Keratinocyte (primary cell): ENCODE data around the gene PAK2. TPM values are rescaled to one million over a fixed set of nuclear protein-coding genes. Genes with fewer than 3 reads are reported as not detected.
"Not testable (repeated sequence)": the region's sequence is repeated elsewhere in the genome, so short reads cannot be mapped to it uniquely, and the experiment has no call there.

ENCODE experiments used
- DNase-seq: peaks from one replicate; pipeline ENCODE4 v3.0.0-alpha.2; 2011; ENCODE audit warnings: low read depth, missing footprints, low spot score
- FAIRE-seq: peaks from 2 replicates; lab custom pipeline; 2011; peaks lifted over from hg19 to GRCh38; lab: Jason Lieb, UNC
- H2AFZ ChIP-seq: 2 replicates; pipeline ENCODE4 v1.6.0; 2012; ENCODE audit warnings: low read length, control low read depth, inconsistent platforms; ENCODE audit not compliant: control insufficient read depth
- H3K27ac ChIP-seq: 2 replicates; pipeline ENCODE4 v1.5.1; 2011; ENCODE audit warnings: low read length; ENCODE audit not compliant: control insufficient read depth, insufficient read depth
- H3K27me3 ChIP-seq: 3 replicates; pipeline ENCODE4 v1.6.0; 2011; ENCODE audit warnings: low read length; ENCODE audit not compliant: control insufficient read depth, insufficient read depth; ENCODE audit errors: extremely low read depth
- H3K36me3 ChIP-seq, 2 experiments: 2 replicates in 1 of 2; 3 replicates in 1 of 2; pipeline ENCODE4 v1.5.1; 2011; ENCODE audit warnings: low read length in 2 of 2, mild to moderate bottlenecking in 1 of 2; ENCODE audit not compliant: control insufficient read depth in 2 of 2, insufficient read depth in 2 of 2; ENCODE audit errors: extremely low read depth in 1 of 2
- H3K4me1 ChIP-seq: 3 replicates; pipeline ENCODE4 v1.5.1; 2011; ENCODE audit warnings: low read length; ENCODE audit not compliant: control insufficient read depth, insufficient read depth; ENCODE audit errors: extremely low read depth
- H3K4me2 ChIP-seq: 3 replicates; pipeline ENCODE4 v1.6.0; 2011; ENCODE audit warnings: low read depth, low read length; ENCODE audit not compliant: control insufficient read depth, insufficient read depth; ENCODE audit errors: extremely low read depth
- H3K4me3 ChIP-seq, 3 experiments: fragments of 200-600 bp in 1 of 3; sonication (generic) in 1 of 3; 2 replicates in 2 of 3; 3 replicates in 1 of 3; pipeline ENCODE4 v1.5.1; 2011 to 2016; ENCODE audit warnings: low read length in 3 of 3, mild to moderate bottlenecking in 3 of 3, control low read depth in 2 of 3, inconsistent platforms in 1 of 3, low read depth in 1 of 3, mixed read lengths in 1 of 3, mixed run types in 1 of 3, moderate library complexity in 1 of 3; ENCODE audit not compliant: control insufficient read depth in 2 of 3, insufficient read depth in 2 of 3; ENCODE audit errors: extremely low read depth in 1 of 3
- H3K79me2 ChIP-seq: 2 replicates; pipeline ENCODE4 v1.6.0; 2012; ENCODE audit warnings: low read length; ENCODE audit not compliant: control insufficient read depth, insufficient read depth
- H3K9ac ChIP-seq: 3 replicates; pipeline ENCODE4 v1.6.0; 2011; ENCODE audit warnings: low read length; ENCODE audit not compliant: control insufficient read depth, insufficient read depth; ENCODE audit errors: extremely low read depth
- H3K9me1 ChIP-seq: 3 replicates; pipeline ENCODE4 v1.6.0; 2011; ENCODE audit warnings: low read length; ENCODE audit not compliant: control insufficient read depth, insufficient read depth; ENCODE audit errors: extremely low read depth
- H3K9me3 ChIP-seq: 2 replicates; pipeline ENCODE4 v1.5.1; 2012; ENCODE audit warnings: low read depth, low read length; ENCODE audit not compliant: control insufficient read depth
- H4K20me1 ChIP-seq: 3 replicates; pipeline ENCODE4 v1.6.0; 2011; ENCODE audit warnings: low read length; ENCODE audit not compliant: control insufficient read depth, insufficient read depth; ENCODE audit errors: extremely low read depth
- CTCF ChIP-seq, 3 experiments: IDR thresholded peaks in 1 of 3; conservative IDR thresholded peaks in 1 of 3; optimal IDR thresholded peaks in 1 of 3; 2 replicates in 2 of 3; 3 replicates in 1 of 3; pipeline versions ENCODE3 to v1.5.1; 2011; ENCODE audit warnings: low read length in 3 of 3, mild to moderate bottlenecking in 3 of 3, moderate library complexity in 2 of 3, control low read depth in 1 of 3, inconsistent platforms in 1 of 3; ENCODE audit not compliant: insufficient read depth in 2 of 3; ENCODE audit errors: extremely low read depth in 1 of 3
- EZH2 ChIP-seq: IDR thresholded peaks from one replicate; pipeline ENCODE4 v1.6.1; 2012; ENCODE audit warnings: inconsistent platforms, mild to moderate bottlenecking, low read length, moderate library complexity
- dilution Hi-C: fragments of 300-500 bp; cut with MboI; formaldehyde crosslinking; loops from one replicate; pipeline ENCODE4 v1.7.0; 2020; ENCODE audit warnings: low sequenced_read_pairs; ENCODE audit not compliant: extremely low pct_ligation_motif_present
- polyA plus RNA-seq, 5 experiments: library from polyadenylated mRNA; depleted of rRNA in 3 of 5; stranded (reverse) in 3 of 5; stranded (forward) in 1 of 5; unstranded in 1 of 5; fragments of >200 nt; gene quantifications; 1 replicate in 1 of 5; 2 replicates in 3 of 5; 3 replicates in 1 of 5; pipeline versions ENCODE4 v1.2.1 to v1.2.3, GENCODE V29; 2011 to 2012; ENCODE audit warnings: missing spikeins in 2 of 5, low read depth in 1 of 5, low replicate concordance in 1 of 5

Gene PAK2
- polyA plus RNA-seq, 1 donor (not counting 4 experiments of a cell fraction or from before 2014, with no cell fraction given): 52.3 TPM

- Histone ChIP-seq H3K4me3 (peak overlapping the region; percentile 80 to 96 (median 87)), H4K20me1 (peaks cover 6% of the 10 kb centered on the region), H3K9ac (peak overlapping the region; percentile 85), H3K9me3 (no peaks in the 10 kb centered on the region), H3K27ac (peak overlapping the region; percentile 70), H3K4me1 (peaks cover 10% of the 10 kb centered on the region), H3K27me3 (no peaks in the 10 kb centered on the region), H3K79me2 (peaks cover 54% of the 10 kb centered on the region), H3K4me2 (peak overlapping the region; percentile 92), H3K36me3 (peaks cover 0 to 10% of the 10 kb centered on the region in 2 experiments), H3K9me1 (no peaks in the 10 kb centered on the region), H2AFZ (peak overlapping the region; percentile 87)
- dilution Hi-C loops: no loop called here
- TF ChIP-seq CTCF (optimal IDR thresholded peaks at IDR 0.05 in 1 of 3, IDR thresholded peaks at IDR 0.05 in 1 of 3, conservative IDR thresholded peaks at IDR 0.05 in 1 of 3; ENCODE audit: extremely low read depth in 1 of 3, insufficient read depth in 2 of 3, low read length in 3 of 3) (no peak), EZH2 (no peak)
- DNase-seq (no peak), FAIRE-seq (no peak)
Measured at GRCh38 chr3:196868297-196868661, 128.6 kb downstream of the PAK2 start.

- TF ChIP-seq CTCF (optimal IDR thresholded peaks at IDR 0.05 in 1 of 3, IDR thresholded peaks at IDR 0.05 in 1 of 3, conservative IDR thresholded peaks at IDR 0.05 in 1 of 3; ENCODE audit: extremely low read depth in 1 of 3, insufficient read depth in 2 of 3, low read length in 3 of 3): no peak
- no peak for TF ChIP-seq EZH2
- DNase-seq (no peak), FAIRE-seq (no peak)
- H3K79me2 ChIP-seq: peaks cover 87% of the 10 kb centered on the region
- H3K4me2 ChIP-seq: no peak overlapping the region
- dilution Hi-C loops: no loop called here
- peaks cover 6% of the 10 kb centered on the region for H4K20me1 ChIP-seq
- peaks cover 0 to 10% of the 10 kb centered on the region in 2 experiments for H3K36me3 ChIP-seq
- no peak overlapping the region for H3K4me3 ChIP-seq
- no peak overlapping the region for H3K27ac ChIP-seq
- H3K9ac ChIP-seq: no peak overlapping the region
- no peaks in the 10 kb centered on the region for H3K9me3 ChIP-seq
- H3K9me1 ChIP-seq: no peaks in the 10 kb centered on the region
- H3K27me3 ChIP-seq: no peaks in the 10 kb centered on the region
- H2AFZ ChIP-seq: no peak overlapping the region
- H3K4me1 ChIP-seq: peaks cover 13% of the 10 kb centered on the region
Measured at GRCh38 chr3:196872316-196872715, 132.7 kb downstream of the PAK2 start.

GRCh38 chr3:196874511-196875094, 134.9 kb downstream of the PAK2 start:
- H3K9ac ChIP-seq, H3K4me1 ChIP-seq, DNase-seq, H3K27me3 ChIP-seq, FAIRE-seq, H3K27ac ChIP-seq, H2AFZ ChIP-seq, H3K4me3 ChIP-seq, H4K20me1 ChIP-seq, H3K9me3 ChIP-seq, H3K9me1 ChIP-seq, dilution Hi-C loops, H3K4me2 ChIP-seq: not testable (repeated sequence)
- H3K79me2 ChIP-seq: peaks cover 91% of the 10 kb centered on the region
- H3K36me3 ChIP-seq: peaks cover 0 to 10% of the 10 kb centered on the region in 2 experiments
